HepG2 (cell line): ENCODE results near the gene APBB3. TPM values are rescaled to one million over a fixed set of nuclear protein-coding genes. Genes with fewer than 3 reads are reported as not detected.

Experiments used
- ATAC-seq: fragments of 200-7000 bp; cut with Tn5 transposase; 3 replicates; pipeline ENCODE4 v1.9.1; 2020; ENCODE audit warnings: mild to moderate bottlenecking, moderate library complexity
- BruUV-seq: library from RNA; stranded (reverse); fragments of 400-500 nt; replicated peaks from 2 replicates; lab custom pipeline; 2021; lab: Mats Ljungman, UMichigan
- CTCF ChIA-PET: fragments of 300-600 bp; formaldehyde crosslinking; extraction: SDS; loops from one replicate; lab custom pipeline; 2021; ENCODE audit warnings: low total read pairs, inconsistent platforms, low intra/inter-chr PET ratio; lab: Yijun Ruan, JAX
- POLR2A ChIA-PET: fragments of 350-600 bp; sonication (Branson Sonifier 250); formaldehyde crosslinking; loops from one replicate; lab custom pipeline; 2020; ENCODE audit warnings: antibody characterized with exemption, inconsistent platforms; lab: Yijun Ruan, JAX
- DNase-seq: peaks from one replicate; pipeline ENCODE4 v3.0.0-alpha.2; 2015; ENCODE audit warnings: low spot score
- FAIRE-seq: peaks from 3 replicates; lab custom pipeline; 2011; peaks lifted over from hg19 to GRCh38; lab: Jason Lieb, UNC
- H2AFZ ChIP-seq: one replicate; pipeline ENCODE4 v1.6.1; 2011; ENCODE audit warnings: low read length, inconsistent platforms
- H3K27ac ChIP-seq: fragments of 300-600 bp; 3 replicates; pipeline ENCODE4 v1.8.0; 2011; ENCODE audit warnings: mixed run types, mild to moderate bottlenecking, mixed read lengths, low read length, inconsistent platforms; ENCODE audit not compliant: insufficient read depth; ENCODE audit errors: extremely low read length
- H3K27me3 ChIP-seq, 2 experiments: fragments of 200-600 bp in 1 of 2; 2 replicates in 1 of 2; 3 replicates in 1 of 2; pipeline versions ENCODE4 v1.6.0 to v1.8.0; 2011; ENCODE audit warnings: low read length in 2 of 2, mild to moderate bottlenecking in 2 of 2, moderate library complexity in 2 of 2, inconsistent platforms in 1 of 2; ENCODE audit not compliant: insufficient read depth in 2 of 2, control insufficient read depth in 1 of 2
- H3K36me3 ChIP-seq, 2 experiments: fragments of 200-600 bp in 1 of 2; replicated peaks in 1 of 2; 2 replicates in 1 of 2; 3 replicates in 1 of 2; pipeline versions ENCODE4 v1.5.1 to v1.8.0; 2011; ENCODE audit warnings: low read length in 2 of 2, inconsistent platforms in 1 of 2; ENCODE audit not compliant: insufficient read depth in 2 of 2, control insufficient read depth in 1 of 2
- H3K4me1 ChIP-seq: 2 replicates; pipeline ENCODE4 v1.5.1; 2012; ENCODE audit warnings: low read length, inconsistent platforms; ENCODE audit not compliant: insufficient read depth
- H3K4me2 ChIP-seq: 2 replicates; pipeline ENCODE4 v1.6.0; 2011; ENCODE audit warnings: low read depth, low read length, inconsistent platforms
- H3K4me3 ChIP-seq, 3 experiments: fragments of 200-600 bp in 1 of 3; sonication (generic), shearing (Covaris generic) in 1 of 3; replicated peaks in 1 of 3; 2 replicates each; pipeline ENCODE4 v1.5.1; 2011 to 2016; ENCODE audit warnings: low read length in 3 of 3, inconsistent platforms in 2 of 3, low read depth in 2 of 3, mild to moderate bottlenecking in 2 of 3, control low read depth in 1 of 3, mixed read lengths in 1 of 3; ENCODE audit not compliant: insufficient read depth in 1 of 3
- H3K79me2 ChIP-seq: one replicate; pipeline ENCODE4 v1.6.1; 2011; ENCODE audit warnings: low read length, inconsistent platforms; ENCODE audit not compliant: insufficient read depth
- H3K9ac ChIP-seq: 2 replicates; pipeline ENCODE4 v1.6.0; 2011; ENCODE audit warnings: mild to moderate bottlenecking, low read depth, low read length, inconsistent platforms; ENCODE audit not compliant: insufficient read depth
- H3K9me3 ChIP-seq: 2 replicates; pipeline ENCODE4 v1.5.1; 2012; ENCODE audit warnings: mild to moderate bottlenecking, low read length
- H4K20me1 ChIP-seq: 2 replicates; pipeline ENCODE4 v1.6.0; 2011; ENCODE audit warnings: inconsistent platforms, mild to moderate bottlenecking, low read length, moderate library complexity; ENCODE audit not compliant: insufficient read depth
- ATF2 ChIP-seq: sonication (generic); formaldehyde crosslinking; IDR thresholded peaks from 2 replicates; pipeline ENCODE4 v1.4.0; 2020; ENCODE audit warnings: missing genetic modification reagents
- CCDC6 ChIP-seq: sonication (generic); formaldehyde crosslinking; IDR thresholded peaks from 2 replicates; pipeline ENCODE4 v1.8.1; 2022; ENCODE audit warnings: mild to moderate bottlenecking, missing genetic modification reagents, moderate library complexity
- CREB1 ChIP-seq, 2 experiments: fragments of 450-650 bp in 1 of 2; IDR thresholded peaks; 2 replicates each; pipeline ENCODE4 v1.6.1; 2016 to 2017; ENCODE audit warnings: control low read depth in 1 of 2, mild to moderate bottlenecking in 1 of 2, missing compliant biosample characterization in 1 of 2, missing genetic modification characterization in 1 of 2
- ETV5 ChIP-seq: IDR thresholded peaks from 2 replicates; pipeline ENCODE4 v1.6.1; 2018; ENCODE audit warnings: missing biosample characterization, missing genetic modification reagents, inconsistent platforms, borderline replicate concordance
- MXD4 ChIP-seq: IDR thresholded peaks from 2 replicates; pipeline ENCODE4 v1.6.1; 2016; ENCODE audit warnings: mild to moderate bottlenecking, missing biosample characterization, missing genetic modification reagents
- NR1H2 ChIP-seq: sonication (generic); formaldehyde crosslinking; IDR thresholded peaks from 2 replicates; pipeline ENCODE4 v1.8.1; 2022; ENCODE audit warnings: low read depth, missing genetic modification reagents, borderline replicate concordance
- PRDM10 ChIP-seq: sonication (generic); formaldehyde crosslinking; IDR thresholded peaks from 2 replicates; pipeline ENCODE4 v1.4.0; 2020; ENCODE audit warnings: low read depth, missing genetic modification reagents
- SALL1 ChIP-seq: sonication (generic); formaldehyde crosslinking; IDR thresholded peaks from 2 replicates; pipeline ENCODE4 v1.8.0; 2022; ENCODE audit warnings: mild to moderate bottlenecking, missing genetic modification reagents
- ZNF101 ChIP-seq: sonication (generic); formaldehyde crosslinking; IDR thresholded peaks from 2 replicates; pipeline ENCODE4 v1.4.0; 2020; ENCODE audit warnings: mild to moderate bottlenecking, low read depth, missing genetic modification reagents, borderline replicate concordance
- ZNF556 ChIP-seq: sonication (generic); formaldehyde crosslinking; IDR thresholded peaks from 2 replicates; pipeline ENCODE4 v1.4.0; 2020; ENCODE audit warnings: mild to moderate bottlenecking, missing genetic modification reagents, borderline replicate concordance
- ZNF878 ChIP-seq: sonication (generic); formaldehyde crosslinking; IDR thresholded peaks from 2 replicates; pipeline ENCODE4 v1.8.1; 2023; ENCODE audit warnings: mild to moderate bottlenecking, missing genetic modification reagents, moderate library complexity
- WGBS: methylation state at CpG from one replicate; pipeline ENCODE4 v1.1.6; 2017; ENCODE audit warnings: low lambda C conversion rate; 5-methylcytosine and 5-hydroxymethylcytosine counted together
- in situ Hi-C: cut with HindIII; loops from 2 replicates; pipeline ENCODE4 v1.10.0; 2017; ENCODE audit warnings: low pct_unique_long_range_greater_than_20kb; ENCODE audit not compliant: extremely low pct_ligation_motif_present
- intact Hi-C: fragments of 100-400 bp; cut with micrococcal nuclease; formaldehyde crosslinking; loops from one replicate; pipeline ENCODE4 v1.10.0; 2022; ENCODE audit not compliant: unreplicated experiment
- polyA plus RNA-seq, 8 experiments: library from polyadenylated mRNA; depleted of rRNA in 3 of 8; stranded (reverse) in 7 of 8; unstranded in 1 of 8; fragments of >200 nt; fragmentation: Illumina TruSeq in 4 of 8; extraction: Trizol in 4 of 8; gene quantifications; 2 replicates each; pipeline versions ENCODE4 v1.2.1 to v1.2.3, GENCODE V29; 2011 to 2016; ENCODE audit warnings: low read depth in 4 of 8, missing spikeins in 1 of 8, mixed read lengths in 1 of 8; ENCODE audit not compliant: insufficient read depth in 1 of 8
- total RNA-seq, 5 experiments: library from RNA; depleted of rRNA; stranded (reverse); fragments of >200 nt; fragmentation: Illumina TruSeq; extraction: Trizol; gene quantifications; 2 replicates each; pipeline ENCODE4 v1.2.3, GENCODE V29; 2016; ENCODE audit warnings: low read depth in 1 of 5

Gene APBB3
- total and polyA plus RNA-seq, 2 of the 13 experiments (the other 11 are each of a cell fraction or from before 2014, with no cell fraction given) = 0.38 to 0.78 TPM

GRCh38 chr5:140590861-140591260 is 26.5 kb upstream of the APBB3 start (continued):
- no peak for TF ChIP-seq CCDC6 (CRISPR knock-in tag)
- no peak for TF ChIP-seq SALL1 (CRISPR knock-in tag)
- TF ChIP-seq ZNF101 (CRISPR knock-in tag) = no peak
- TF ChIP-seq ETV5 (CRISPR knock-in tag) = no peak
- no peak for TF ChIP-seq MXD4
- no peak for TF ChIP-seq ATF2 (CRISPR knock-in tag)

DNA sequence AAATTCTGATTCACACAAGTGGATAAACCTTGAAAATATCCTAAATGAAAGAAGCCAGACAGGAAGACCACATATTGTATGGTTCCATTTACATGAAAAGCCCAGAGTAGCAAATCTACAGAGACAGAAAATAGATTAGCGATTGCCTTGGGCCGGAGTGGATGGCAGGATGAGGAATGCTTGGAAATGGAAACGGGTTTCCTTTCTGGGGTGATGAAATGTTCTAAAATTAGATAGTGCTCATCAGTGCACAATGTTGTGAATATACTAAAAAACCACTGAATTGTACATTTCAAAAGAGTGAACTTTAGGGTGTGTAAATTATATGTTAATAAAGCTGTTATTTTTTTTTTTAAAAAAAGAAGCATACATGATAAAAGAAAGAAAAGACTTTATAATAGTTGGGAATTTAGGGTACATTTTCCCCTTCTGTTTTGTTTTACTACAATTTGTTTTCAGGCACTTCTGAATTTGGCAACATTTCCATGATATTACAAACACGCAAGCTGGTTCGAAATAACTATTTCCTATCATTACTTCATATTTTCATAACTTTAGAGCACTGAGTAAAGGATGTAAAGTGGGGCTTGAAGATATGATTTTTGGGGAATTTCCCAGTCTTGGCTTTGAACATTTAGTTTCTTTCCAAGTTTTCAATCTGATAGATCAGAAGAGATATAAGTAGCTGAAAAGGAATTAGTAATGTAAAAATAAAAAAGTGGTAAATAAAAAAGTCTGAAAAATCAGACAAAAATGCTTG is 24.1 kb upstream of the APBB3 start:
- FAIRE-seq = no peak

More for the DNA sequence above, 24.1 kb upstream of the APBB3 start:
- no peak overlapping the region for H3K4me2 ChIP-seq
- POLR2A ChIA-PET = interaction anchor here (1.5 kb wide), 1 partner anchor 59 kb away, joined by 3 read pairs; the partner anchor contains the start of genes IK and NDUFA2
- CTCF ChIA-PET = no interaction called here
- in situ Hi-C loops (no loop called here), intact Hi-C loops (no loop called here)
- H3K27me3 ChIP-seq = no peaks in the 10 kb centered on the region; a peak in 1 of 5 replicates
- no peak overlapping the region for H3K27ac ChIP-seq
- H3K9me3 ChIP-seq = no peaks in the 10 kb centered on the region
- DNase-seq = no peak
- H3K36me3 ChIP-seq = no peaks in the 10 kb centered on the region
- no peak for ATAC-seq
- no peaks in the 10 kb centered on the region for H3K4me1 ChIP-seq
- H3K4me3 ChIP-seq = no peak overlapping the region
- no peak overlapping the region for H3K9ac ChIP-seq
- WGBS = 67% methylated on average over 5 of the region's 5 CpGs
- BruUV-seq = no TSS peak
- H2AFZ ChIP-seq = no peak overlapping the region
- no peak for TF ChIP-seq CREB1 (IDR thresholded peaks at IDR 0.05)
- TF ChIP-seq CREB1 (CRISPR knock-in tag; IDR thresholded peaks at IDR 0.05) = no peak
- TF ChIP-seq PRDM10 = no peak
- TF ChIP-seq ZNF556 = no peak
- no peak for TF ChIP-seq ZNF878 (CRISPR knock-in tag)
- no peak for TF ChIP-seq NR1H2 (CRISPR knock-in tag)
- no peaks in the 10 kb centered on the region for H3K79me2 ChIP-seq
- no peaks in the 10 kb centered on the region for H4K20me1 ChIP-seq
